ENCODE measurements around the gene FGF1. TPM values are rescaled to one million over a fixed set of nuclear protein-coding genes. Genes with fewer than 3 reads are reported as not detected.

FGF1 gene
- total and polyA plus RNA-seq, 2 donors (not counting 1 experiment from before 2014, with no cell fraction given), result not detected

GRCh38 chr5:142683881-142684505 is 1.9 kb downstream of the FGF1 start:
- no peaks in the 10 kb centered on the region for H3K36me3 ChIP-seq (replicated peaks in 1 of 2; ENCODE audit: control extremely low read depth in 1 of 2, control insufficient read depth in 1 of 2, extremely low read depth in 1 of 2, insufficient read depth in 2 of 2, low read length in 1 of 2)
- no peak overlapping the region for H2AFZ ChIP-seq (ENCODE audit: insufficient read depth, low read depth, low read length, poor library complexity, severe bottlenecking)
- no peaks in the 10 kb centered on the region for H3K4me1 ChIP-seq (ENCODE audit: control insufficient read depth in 2 of 2, insufficient read depth in 2 of 2, low read length in 2 of 2)
- Mint-ChIP-seq H3K4me1 (no peaks in the 10 kb centered on the region), H3K27me3 (peaks cover 17% of the 10 kb centered on the region), H3K9me3 (ENCODE audit: insufficient read depth) (peaks cover 3% of the 10 kb centered on the region), H3K4me3 (no peak overlapping the region), H3K27ac (no peak overlapping the region)
- no peak overlapping the region for H3K4me2 ChIP-seq (replicated peaks; ENCODE audit: low read depth, low read length, poor library complexity, severe bottlenecking)
- no peak overlapping the region for H3K4me3 ChIP-seq (ENCODE audit: control extremely low read depth in 1 of 5, extremely low read depth in 1 of 5, insufficient read depth in 1 of 5, low read depth in 2 of 5, low read length in 4 of 5)
- TF ChIP-seq EZH2 (IDR thresholded peaks at IDR 0.05; ENCODE audit: borderline replicate concordance, insufficient read depth, low read depth, low read length, poor library complexity, severe bottlenecking) (no peak), CTCF (IDR thresholded peaks at IDR 0.05) (no peak)
- H3K9me3 ChIP-seq (ENCODE audit: control extremely low read depth in 1 of 3, control insufficient read depth in 2 of 3, insufficient read depth in 1 of 3, low read length in 2 of 3), result peaks cover 0 to 3% (median 0%) of the 10 kb centered on the region in 3 donors
- no peaks in the 10 kb centered on the region for H4K20me1 ChIP-seq (ENCODE audit: control insufficient read depth, insufficient read depth, low read length, poor library complexity, severe bottlenecking)
- H3K79me2 ChIP-seq (ENCODE audit: control insufficient read depth, insufficient read depth, low read length), result no peaks in the 10 kb centered on the region
- H3K27ac ChIP-seq (ENCODE audit: low read length in 2 of 2), result no peak overlapping the region
- ATAC-seq (ENCODE audit: low read depth), result no peak
- no peak overlapping the region for H3K9ac ChIP-seq (ENCODE audit: low read length)
- intact Hi-C loops (cut with micrococcal nuclease), result no loop called here
- ChIA-PET POLR2A (no interaction called here), CTCF (no interaction called here)
- DNase-seq, result no peak
- WGBS (ENCODE audit: insufficient coverage), result 100% methylated on average over 1 of the region's 5 CpGs
- peaks cover 0 to 3% (median 0%) of the 10 kb centered on the region in 4 experiments for H3K27me3 ChIP-seq (replicated peaks in 1 of 4; ENCODE audit: control extremely low read depth in 1 of 4, control insufficient read depth in 3 of 4, insufficient read depth in 4 of 4, low read length in 3 of 4)

- H3K4me2 ChIP-seq (replicated peaks; ENCODE audit: low read depth, low read length, poor library complexity, severe bottlenecking), result no peak overlapping the region
- no peaks in the 10 kb centered on the region for H3K79me2 ChIP-seq (ENCODE audit: control insufficient read depth, insufficient read depth, low read length)
- H2AFZ ChIP-seq (ENCODE audit: insufficient read depth, low read depth, low read length, poor library complexity, severe bottlenecking), result no peak overlapping the region
- H3K4me1 ChIP-seq (ENCODE audit: control insufficient read depth in 2 of 2, insufficient read depth in 2 of 2, low read length in 2 of 2), result no peaks in the 10 kb centered on the region
- no peaks in the 10 kb centered on the region for H4K20me1 ChIP-seq (ENCODE audit: control insufficient read depth, insufficient read depth, low read length, poor library complexity, severe bottlenecking)
- no peak overlapping the region for H3K4me3 ChIP-seq (ENCODE audit: control extremely low read depth in 1 of 5, extremely low read depth in 1 of 5, insufficient read depth in 1 of 5, low read depth in 2 of 5, low read length in 4 of 5)
- POLR2A ChIA-PET, result no interaction called here
- intact Hi-C loops (cut with micrococcal nuclease), result no loop called here
- CTCF ChIA-PET, result no interaction called here
- no peak overlapping the region for H3K9ac ChIP-seq (ENCODE audit: low read length)
- no CpG with 5 or more reads among the region's 3 CpGs for WGBS (ENCODE audit: insufficient coverage)
- Mint-ChIP-seq H3K4me3 (no peak overlapping the region), H3K27ac (no peak overlapping the region), H3K4me1 (no peaks in the 10 kb centered on the region), H3K27me3 (peaks cover 14% of the 10 kb centered on the region), H3K9me3 (ENCODE audit: insufficient read depth) (peaks cover 3% of the 10 kb centered on the region)
- TF ChIP-seq CTCF (IDR thresholded peaks at IDR 0.05) (no peak), EZH2 (IDR thresholded peaks at IDR 0.05; ENCODE audit: borderline replicate concordance, insufficient read depth, low read depth, low read length, poor library complexity, severe bottlenecking) (no peak)
- no peak overlapping the region for H3K27ac ChIP-seq (ENCODE audit: low read length in 2 of 2)
- H3K9me3 ChIP-seq (ENCODE audit: control extremely low read depth in 1 of 3, control insufficient read depth in 2 of 3, insufficient read depth in 1 of 3, low read length in 2 of 3), result peaks cover 0 to 3% (median 0%) of the 10 kb centered on the region in 3 donors
- DNase-seq, result no peak
- H3K36me3 ChIP-seq (replicated peaks in 1 of 2; ENCODE audit: control extremely low read depth in 1 of 2, control insufficient read depth in 1 of 2, extremely low read depth in 1 of 2, insufficient read depth in 2 of 2, low read length in 1 of 2), result no peaks in the 10 kb centered on the region
- H3K27me3 ChIP-seq (replicated peaks in 1 of 4; ENCODE audit: control extremely low read depth in 1 of 4, control insufficient read depth in 3 of 4, insufficient read depth in 4 of 4, low read length in 3 of 4), result peaks cover 0 to 3% (median 0%) of the 10 kb centered on the region in 4 experiments
- no peak for ATAC-seq (ENCODE audit: low read depth)
These were observed 2.8 kb downstream of the FGF1 start for GRCh38 chr5:142683116-142683515.
